DOHH2 (cell line): ENCODE data around the gene GPN2.
A peak's percentile ranks its signal among the peaks of the same experiment; 100 is the strongest.

Experiments
- H3F3A ChIP-seq: fragments of 200-600 bp; sonication (generic), shearing (Covaris generic); 2 replicates; pipeline ENCODE4 v1.6.0; 2016; ENCODE audit warnings: antibody characterized with exemption, mild to moderate bottlenecking; ENCODE audit not compliant: control insufficient read depth, insufficient read depth
- H3K27ac ChIP-seq: fragments of 200-600 bp; sonication (generic); 2 replicates; pipeline ENCODE4 v1.5.1; 2014; ENCODE audit warnings: low read depth, mild to moderate bottlenecking, low read length, moderate library complexity
- H3K27me3 ChIP-seq: fragments of 200-600 bp; sonication (generic); 2 replicates; pipeline ENCODE4 v1.6.1; 2014; ENCODE audit warnings: mild to moderate bottlenecking, low read length, mixed read lengths; ENCODE audit not compliant: control insufficient read depth
- H3K36me3 ChIP-seq: fragments of 200-600 bp; sonication (generic); 2 replicates; pipeline ENCODE4 v1.6.1; 2014; ENCODE audit warnings: mild to moderate bottlenecking, low read length, moderate library complexity, mixed read lengths; ENCODE audit not compliant: control insufficient read depth
- H3K4me1 ChIP-seq: fragments of 200-600 bp; sonication (generic); 2 replicates; pipeline ENCODE4 v1.6.1; 2014; ENCODE audit warnings: mild to moderate bottlenecking, low read length, mixed read lengths; ENCODE audit not compliant: control insufficient read depth
- H3K4me2 ChIP-seq: fragments of 200-600 bp; sonication (generic); 2 replicates; pipeline ENCODE4 v1.6.0; 2014; ENCODE audit warnings: mild to moderate bottlenecking, low read length, moderate library complexity
- H3K4me3 ChIP-seq: fragments of 200-600 bp; sonication (generic); 2 replicates; pipeline ENCODE4 v1.5.1; 2014; ENCODE audit warnings: mild to moderate bottlenecking, low read length, mixed read lengths
- H3K79me2 ChIP-seq: fragments of 200-600 bp; sonication (generic); 2 replicates; pipeline ENCODE4 v1.6.1; 2014; ENCODE audit warnings: mild to moderate bottlenecking, low read length, mixed read lengths; ENCODE audit not compliant: control insufficient read depth
- H3K9me2 ChIP-seq: fragments of 200-600 bp; sonication (generic); replicated peaks from 2 replicates; pipeline ENCODE4 v1.6.1; 2014; ENCODE audit warnings: mild to moderate bottlenecking, low read length, mixed read lengths; ENCODE audit not compliant: control insufficient read depth
- H3K9me3 ChIP-seq: fragments of 200-600 bp; sonication (generic); 2 replicates; pipeline ENCODE4 v1.6.1; 2014; ENCODE audit warnings: antibody characterized with exemption, low read length, mixed read lengths; ENCODE audit not compliant: control insufficient read depth, insufficient read depth
- H4K20me1 ChIP-seq: fragments of 200-600 bp; sonication (generic); 2 replicates; pipeline ENCODE4 v1.6.0; 2014; ENCODE audit warnings: low read depth, mild to moderate bottlenecking, antibody characterized with exemption, low read length, moderate library complexity; ENCODE audit not compliant: control insufficient read depth, insufficient read depth
- CTCF ChIP-seq: fragments of 200-600 bp; sonication (generic); IDR thresholded peaks from one replicate; pipeline ENCODE4 v1.5.1; 2014; ENCODE audit warnings: antibody characterized with exemption, mild to moderate bottlenecking, low read depth, low read length; ENCODE audit not compliant: poor library complexity, severe bottlenecking
- EZH2phosphoT487 ChIP-seq: fragments of 200-600 bp; sonication (generic); IDR thresholded peaks from 2 replicates; pipeline ENCODE4 v1.6.1; 2017; ENCODE audit warnings: borderline replicate concordance, mild to moderate bottlenecking, antibody characterized with exemption, low read length, moderate library complexity, mixed read lengths

GPN2 gene

GRCh38 chr1:26854906-26855305 lies 35.2 kb downstream of the GPN2 start:
- peaks cover 43% of the 10 kb centered on the region for H3K36me3 ChIP-seq

GRCh38 chr1:26853600-26853999 lies 36.5 kb downstream of the GPN2 start:
- H3F3A ChIP-seq, result 0 out of 2 replicates have a peak, but pooled peaks cover 3% of the 10 kb centered on the region
- no peak overlapping the region for H3K4me3 ChIP-seq
- H3K27me3 ChIP-seq, result no peaks in the 10 kb centered on the region
- no peaks in the 10 kb centered on the region for H3K79me2 ChIP-seq
- no peaks in the 10 kb centered on the region for H4K20me1 ChIP-seq
- H3K9me3 ChIP-seq, result no peaks in the 10 kb centered on the region
- no peak overlapping the region for H3K4me2 ChIP-seq
- no peaks in the 10 kb centered on the region for H3K9me2 ChIP-seq
- no peak for TF ChIP-seq CTCF
- no peak for TF ChIP-seq EZH2phosphoT487
- no peaks in the 10 kb centered on the region for H3K4me1 ChIP-seq
- peaks cover 55% of the 10 kb centered on the region for H3K36me3 ChIP-seq
- H3K27ac ChIP-seq, result no peak overlapping the region

More at GRCh38 chr1:26854906-26855305, 35.2 kb downstream of the GPN2 start:
- Histone ChIP-seq H3K27me3 (no peaks in the 10 kb centered on the region), H3K9me3 (no peaks in the 10 kb centered on the region), H3K4me1 (no peaks in the 10 kb centered on the region), H3K79me2 (no peaks in the 10 kb centered on the region), H3K27ac (no peak overlapping the region), H4K20me1 (no peaks in the 10 kb centered on the region), H3K4me3 (no peak overlapping the region), H3K4me2 (no peak overlapping the region), H3F3A (0 out of 2 replicates have a peak, but pooled peaks cover 3% of the 10 kb centered on the region), H3K9me2 (no peaks in the 10 kb centered on the region)
- TF ChIP-seq CTCF (no peak), EZH2phosphoT487 (no peak)

GRCh38 chr1:26853156-26853555 lies 36.9 kb downstream of the GPN2 start:
- no peak for TF ChIP-seq EZH2phosphoT487
- peak; percentile 90 for TF ChIP-seq CTCF
- Histone ChIP-seq H3K9me3 (no peaks in the 10 kb centered on the region), H3K4me2 (no peak overlapping the region), H3K79me2 (no peaks in the 10 kb centered on the region), H4K20me1 (no peaks in the 10 kb centered on the region), H3K4me3 (no peak overlapping the region), H3K27me3 (no peaks in the 10 kb centered on the region), H3K4me1 (no peaks in the 10 kb centered on the region), H3K36me3 (peaks cover 58% of the 10 kb centered on the region), H3K9me2 (no peaks in the 10 kb centered on the region), H3K27ac (no peak overlapping the region), H3F3A (0 out of 2 replicates have a peak, but pooled peaks cover under 1% of the 10 kb centered on the region)
